ENCODE measurements around the gene TRIM31. TPM values are rescaled to one million over a fixed set of nuclear protein-coding genes. Genes with fewer than 3 reads are reported as not detected.

Gene TRIM31
- 0.35 TPM for total RNA-seq
- long read RNA-seq = 0 reads

- H3K9me3 ChIP-seq = no peaks in the 10 kb centered on the region
- TF ChIP-seq CTCF (IDR thresholded peaks at IDR 0.05) = no peak
- DNase-seq (no peak), ATAC-seq (peak; percentile 50)
- peaks cover 56% of the 10 kb centered on the region for H3K27me3 ChIP-seq
- H3K4me1 ChIP-seq = no peaks in the 10 kb centered on the region
- no peaks in the 10 kb centered on the region for H3K36me3 ChIP-seq
- H3K27ac ChIP-seq = no peak within 1 kb of the TSS
- H3K4me3 ChIP-seq = no peak within 1 kb of the TSS
- intact Hi-C loops (cut with DNase I) = no loop called here
These were observed at the start of gene TRIM31 for GRCh38 chr6:30113003-30113759. Gene TRIM31 (minus strand): TSS chr6:30113090. CDS start chr6:30112805, 285 bp downstream.

GRCh38 chr6:30162265-30163089 lies 49.6 kb upstream of the TRIM31 start:
- ATAC-seq (no peak), DNase-seq (no peak)
- Histone ChIP-seq H3K36me3 (no peaks in the 10 kb centered on the region), H3K27ac (no peak overlapping the region), H3K4me1 (no peaks in the 10 kb centered on the region), H3K9me3 (no peaks in the 10 kb centered on the region), H3K4me3 (no peak overlapping the region), H3K27me3 (peaks cover 2% of the 10 kb centered on the region)
- intact Hi-C loops (cut with DNase I) = no loop called here
- no peak for TF ChIP-seq CTCF (IDR thresholded peaks at IDR 0.05)

- no peak for TF ChIP-seq CTCF (IDR thresholded peaks at IDR 0.05)
- DNase-seq (no peak), ATAC-seq (no peak)
- Histone ChIP-seq H3K9me3 (no peaks in the 10 kb centered on the region), H3K4me3 (no peak within 1 kb of the TSS), H3K27me3 (no peaks in the 10 kb centered on the region), H3K27ac (no peak within 1 kb of the TSS), H3K36me3 (no peaks in the 10 kb centered on the region), H3K4me1 (no peaks in the 10 kb centered on the region)
- intact Hi-C loops (cut with DNase I) = no loop called here
These were observed 48.1 kb upstream of the TRIM31 start, which contains the start of gene TRIM10 for GRCh38 chr6:30160785-30161531. Gene TRIM10 (minus strand): TSS chr6:30161211. CDS start chr6:30160858, 353 bp downstream.

- H3K4me3 ChIP-seq = no peak overlapping the region
- TF ChIP-seq CTCF (IDR thresholded peaks at IDR 0.05) = no peak
- H3K4me1 ChIP-seq = peaks cover 4% of the 10 kb centered on the region
- ATAC-seq = no peak
- no peaks in the 10 kb centered on the region for H3K9me3 ChIP-seq
- intact Hi-C loops (cut with DNase I) = no loop called here
- no peak for DNase-seq
- H3K36me3 ChIP-seq = no peaks in the 10 kb centered on the region
- no peak overlapping the region for H3K27ac ChIP-seq
- no peaks in the 10 kb centered on the region for H3K27me3 ChIP-seq
These were observed 47.3 kb upstream of the TRIM31 start for GRCh38 chr6:30160008-30160784.

- peaks cover 4% of the 10 kb centered on the region for H3K4me1 ChIP-seq
- DNase-seq (no peak), ATAC-seq (no peak)
- no peaks in the 10 kb centered on the region for H3K27me3 ChIP-seq
- intact Hi-C loops (cut with DNase I) = no loop called here
- H3K4me3 ChIP-seq = no peak overlapping the region
- TF ChIP-seq CTCF (IDR thresholded peaks at IDR 0.05) = no peak
- no peaks in the 10 kb centered on the region for H3K9me3 ChIP-seq
- H3K36me3 ChIP-seq = no peaks in the 10 kb centered on the region
- no peak overlapping the region for H3K27ac ChIP-seq
These were observed 45.7 kb upstream of the TRIM31 start for GRCh38 chr6:30158475-30159040.

All from upper lobe of right lung (tissue), 1 donor.